H9 (cell line): ENCODE results near the gene ACSF3. TPM values are rescaled to one million over a fixed set of nuclear protein-coding genes. Genes with fewer than 3 reads are reported as not detected.

Source experiments
- DNase-seq: peaks from one replicate; pipeline ENCODE4 v3.0.0-alpha.2; 2017
- H2AFZ ChIP-seq: one replicate; pipeline ENCODE4 v1.6.1; 2013; ENCODE audit warnings: mild to moderate bottlenecking, low read length, control low read depth, moderate library complexity
- H2AK5ac ChIP-seq: 2 replicates; pipeline ENCODE4 v1.6.1; 2013; ENCODE audit warnings: low read length, control low read depth, mixed read lengths; ENCODE audit not compliant: insufficient read length
- H2BK120ac ChIP-seq: one replicate; pipeline ENCODE4 v1.6.1; 2013; ENCODE audit warnings: low read depth, mild to moderate bottlenecking, low read length, control low read depth, inconsistent platforms; ENCODE audit not compliant: poor library complexity, severe bottlenecking
- H2BK12ac ChIP-seq: 2 replicates; pipeline ENCODE4 v1.6.1; 2013; ENCODE audit warnings: low read length, control low read depth, mixed read lengths, low read depth; ENCODE audit not compliant: insufficient read length
- H2BK15ac ChIP-seq: 2 replicates; pipeline ENCODE4 v1.6.1; 2013; ENCODE audit warnings: low read depth, low read length, control low read depth
- H2BK20ac ChIP-seq: one replicate; pipeline ENCODE4 v1.6.1; 2013; ENCODE audit warnings: low read depth, mild to moderate bottlenecking, low read length, control low read depth, inconsistent platforms; ENCODE audit not compliant: poor library complexity, severe bottlenecking
- H2BK5ac ChIP-seq: 2 replicates; pipeline ENCODE4 v1.6.1; 2013; ENCODE audit warnings: low read length, control low read depth, mixed read lengths; ENCODE audit not compliant: insufficient read length
- H3K14ac ChIP-seq: 2 replicates; pipeline ENCODE4 v1.6.1; 2013; ENCODE audit warnings: low read length, control low read depth; ENCODE audit not compliant: insufficient read depth
- H3K18ac ChIP-seq: 2 replicates; pipeline ENCODE4 v1.6.1; 2013; ENCODE audit warnings: low read depth, mild to moderate bottlenecking, mixed read lengths, low read length, control low read depth; ENCODE audit not compliant: insufficient read length
- H3K23ac ChIP-seq: 2 replicates; pipeline ENCODE4 v1.6.1; 2013; ENCODE audit warnings: low read length, control low read depth, mixed read lengths, low read depth; ENCODE audit not compliant: insufficient read length
- H3K23me2 ChIP-seq: 2 replicates; pipeline ENCODE4 v1.6.1; 2013; ENCODE audit warnings: low read depth, mild to moderate bottlenecking, mixed read lengths, low read length, control low read depth; ENCODE audit not compliant: insufficient read length, poor library complexity, severe bottlenecking
- H3K27ac ChIP-seq: 2 replicates; pipeline ENCODE4 v1.5.1; 2013; ENCODE audit warnings: low read length, control low read depth, mixed read lengths, low read depth; ENCODE audit not compliant: insufficient read length
- H3K27me3 ChIP-seq: 2 replicates; pipeline ENCODE4 v1.6.1; 2013; ENCODE audit warnings: low read length, control low read depth, inconsistent platforms; ENCODE audit not compliant: insufficient read depth
- H3K4ac ChIP-seq: 2 replicates; pipeline ENCODE4 v1.6.1; 2013; ENCODE audit warnings: low read depth, mild to moderate bottlenecking, control low read depth, inconsistent platforms, low read length, moderate library complexity
- H3K4me1 ChIP-seq: 2 replicates; pipeline ENCODE4 v1.6.1; 2013; ENCODE audit warnings: low read length, control low read depth, inconsistent platforms; ENCODE audit not compliant: insufficient read depth
- H3K4me2 ChIP-seq: 2 replicates; pipeline ENCODE4 v1.6.1; 2013; ENCODE audit warnings: low read length, control low read depth, mixed read lengths; ENCODE audit not compliant: insufficient read length, insufficient read depth
- H3K56ac ChIP-seq: 2 replicates; pipeline ENCODE4 v1.6.1; 2013; ENCODE audit warnings: low read depth, mild to moderate bottlenecking, mixed read lengths, low read length, control low read depth; ENCODE audit not compliant: insufficient read length
- H3K79me1 ChIP-seq: 2 replicates; pipeline ENCODE4 v1.6.1; 2013; ENCODE audit warnings: low read depth, mild to moderate bottlenecking, moderate library complexity, low read length, control low read depth, inconsistent platforms; ENCODE audit not compliant: insufficient read depth, poor library complexity, severe bottlenecking
- H3K79me2 ChIP-seq: 2 replicates; pipeline ENCODE4 v1.6.1; 2013; ENCODE audit warnings: low read length, control low read depth, inconsistent platforms; ENCODE audit not compliant: insufficient read depth
- H3K9ac ChIP-seq: 2 replicates; pipeline ENCODE4 v1.6.1; 2013; ENCODE audit warnings: low read length, control low read depth, mixed read lengths; ENCODE audit not compliant: insufficient read length; ENCODE audit errors: extremely low read depth
- H3K9me3 ChIP-seq: one replicate; pipeline ENCODE4 v1.6.1; 2013; ENCODE audit warnings: low read depth, low read length, inconsistent platforms; ENCODE audit not compliant: control insufficient read depth
- H3T11ph ChIP-seq: one replicate; pipeline ENCODE4 v1.6.1; 2013; ENCODE audit warnings: mild to moderate bottlenecking, low read length, control low read depth, inconsistent platforms
- H4K20me1 ChIP-seq: one replicate; pipeline ENCODE4 v1.6.1; 2013; ENCODE audit not compliant: control insufficient read depth, insufficient read length, insufficient read depth
- H4K5ac ChIP-seq: 2 replicates; pipeline ENCODE4 v1.6.1; 2013; ENCODE audit warnings: low read depth, mild to moderate bottlenecking, mixed read lengths, low read length, control low read depth; ENCODE audit not compliant: insufficient read length
- H4K8ac ChIP-seq: replicated peaks from 2 replicates; pipeline ENCODE4 v1.6.1; 2013; ENCODE audit warnings: low read length, control low read depth, mixed read lengths, low read depth; ENCODE audit not compliant: insufficient read length
- H4K91ac ChIP-seq: 2 replicates; pipeline ENCODE4 v1.6.1; 2013; ENCODE audit warnings: low read depth, mild to moderate bottlenecking, moderate library complexity, mixed read lengths, low read length, control low read depth; ENCODE audit not compliant: insufficient read length
- H3K27ac Mint-ChIP-seq, 3 experiments: 2 replicates in 2 of 3; 3 replicates in 1 of 3; pipeline ENCODE4 v1.8.0; 2020 to 2021; ENCODE audit warnings: mixed read lengths in 3 of 3, mild to moderate bottlenecking in 1 of 3, moderate library complexity in 1 of 3
- H3K27me3 Mint-ChIP-seq: 2 replicates; pipeline ENCODE4 v1.8.0; 2021; ENCODE audit warnings: low read depth, mild to moderate bottlenecking, moderate library complexity, mixed read lengths
- H3K36me3 Mint-ChIP-seq, 3 experiments: 2 replicates in 2 of 3; 3 replicates in 1 of 3; pipeline ENCODE4 v1.8.0; 2020 to 2021; ENCODE audit warnings: low read depth in 3 of 3, mixed read lengths in 3 of 3; ENCODE audit not compliant: insufficient read depth in 1 of 3
- H3K4me1 Mint-ChIP-seq, 2 experiments: 2 replicates each; pipeline ENCODE4 v1.8.0; 2020; ENCODE audit warnings: mixed read lengths in 2 of 2
- H3K4me3 Mint-ChIP-seq, 2 experiments: 2 replicates in 1 of 2; 3 replicates in 1 of 2; pipeline ENCODE4 v1.8.0; 2020 to 2021; ENCODE audit warnings: mild to moderate bottlenecking in 2 of 2, mixed read lengths in 2 of 2, moderate library complexity in 1 of 2
- H3K9me3 Mint-ChIP-seq, 2 experiments: 2 replicates in 1 of 2; 3 replicates in 1 of 2; pipeline ENCODE4 v1.8.0; 2020; ENCODE audit warnings: mild to moderate bottlenecking in 2 of 2, mixed read lengths in 2 of 2, moderate library complexity in 1 of 2
- WGBS: extraction: QIAGEN DNeasy Blood & Tissue Kit; methylation state at CpG from one replicate; pipeline ENCODE4 v1.1.7; 2013; ENCODE audit warnings: missing lambda C conversion rate, low lambda C conversion rate, mixed read lengths; ENCODE audit not compliant: insufficient read length; ENCODE audit errors: extremely low coverage; 5-methylcytosine and 5-hydroxymethylcytosine counted together
- total RNA-seq: library from RNA; stranded (reverse); gene quantifications from 2 replicates; pipeline ENCODE4 v1.2.1, GENCODE V29; 2021
- TF ChIP-seq, protein P1 (sequence below): fragments of 200-600 bp; sonication (generic); conservative IDR thresholded peaks from 3 replicates; pipeline ENCODE4 v1.8.0; 2021; ENCODE audit warnings: antibody characterized with exemption, mild to moderate bottlenecking

ACSF3 gene
- total RNA-seq, 1 experiment from 2014 or later = 31.3 TPM

DNA sequence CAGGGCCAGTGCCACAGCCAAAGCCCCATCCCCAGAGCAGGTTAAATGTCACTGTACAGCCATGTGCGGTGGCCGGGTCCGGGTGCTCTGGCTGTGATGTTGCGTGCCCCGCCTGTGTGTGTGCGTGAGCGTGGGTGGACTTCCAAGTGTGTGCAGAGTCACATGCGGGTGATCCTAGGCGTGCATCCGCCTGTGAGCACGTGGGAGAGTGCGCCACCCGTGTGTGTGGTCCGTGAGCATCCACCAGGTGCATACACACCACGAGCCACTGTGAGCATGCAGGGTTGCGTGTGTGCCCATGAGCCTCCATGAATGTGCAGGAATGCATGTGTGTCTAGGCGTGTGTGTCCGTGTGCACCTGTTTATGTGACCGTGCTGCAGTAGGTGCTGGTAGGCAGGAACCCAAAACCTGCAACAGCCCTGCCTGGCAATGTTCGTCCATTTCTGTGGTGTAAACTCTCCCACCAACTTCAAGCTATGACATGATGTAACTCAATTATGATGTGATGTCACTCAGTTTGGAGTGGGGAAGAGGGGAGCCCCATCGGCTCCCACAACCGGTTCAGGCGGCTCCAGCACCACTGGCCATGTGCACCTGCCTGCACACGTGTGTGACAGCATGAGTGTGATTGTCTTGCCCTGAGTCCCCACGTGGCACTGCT lies 37.6 kb upstream of the ACSF3 start:
- no peak overlapping the region for H3K27ac Mint-ChIP-seq
- H3K79me1 ChIP-seq = no peaks in the 10 kb centered on the region
- no peak overlapping the region for H3K4ac ChIP-seq

More for the DNA sequence above, 37.6 kb upstream of the ACSF3 start:
- Histone ChIP-seq H3K4me1 (no peaks in the 10 kb centered on the region), H4K20me1 (no peaks in the 10 kb centered on the region), H3K23ac (no peak overlapping the region), H2BK5ac (no peak overlapping the region), H2BK20ac (no peak overlapping the region), H4K5ac (no peak overlapping the region), H3K18ac (no peak overlapping the region), H3K27me3 (no peaks in the 10 kb centered on the region), H3K14ac (no peak overlapping the region), H3T11ph (no peak overlapping the region), H3K23me2 (no peaks in the 10 kb centered on the region), H3K56ac (no peak overlapping the region), H3K4me2 (no peak overlapping the region), H3K27ac (no peak overlapping the region), H2BK120ac (no peak overlapping the region), H2BK12ac (no peak overlapping the region), H2AK5ac (no peak overlapping the region), H2AFZ (no peak overlapping the region), H3K9ac (no peak overlapping the region), H3K9me3 (no peaks in the 10 kb centered on the region), H2BK15ac (no peak overlapping the region), H3K79me2 (no peaks in the 10 kb centered on the region), H4K8ac (no peak overlapping the region), H4K91ac (no peak overlapping the region)
- H3K4me3 Mint-ChIP-seq = no peak overlapping the region
- no CpG with 5 or more reads among the region's 25 CpGs for WGBS
- H3K27me3 Mint-ChIP-seq = peaks cover 5% of the 10 kb centered on the region; the same call in 1 of the 2 replicates
- no peak for DNase-seq
- H3K36me3 Mint-ChIP-seq = no peaks in the 10 kb centered on the region
- H3K9me3 Mint-ChIP-seq = peaks cover 2% of the 10 kb centered on the region in 2 experiments; a peak in 2 of 5 replicates
- TF ChIP-seq, protein P1, sequence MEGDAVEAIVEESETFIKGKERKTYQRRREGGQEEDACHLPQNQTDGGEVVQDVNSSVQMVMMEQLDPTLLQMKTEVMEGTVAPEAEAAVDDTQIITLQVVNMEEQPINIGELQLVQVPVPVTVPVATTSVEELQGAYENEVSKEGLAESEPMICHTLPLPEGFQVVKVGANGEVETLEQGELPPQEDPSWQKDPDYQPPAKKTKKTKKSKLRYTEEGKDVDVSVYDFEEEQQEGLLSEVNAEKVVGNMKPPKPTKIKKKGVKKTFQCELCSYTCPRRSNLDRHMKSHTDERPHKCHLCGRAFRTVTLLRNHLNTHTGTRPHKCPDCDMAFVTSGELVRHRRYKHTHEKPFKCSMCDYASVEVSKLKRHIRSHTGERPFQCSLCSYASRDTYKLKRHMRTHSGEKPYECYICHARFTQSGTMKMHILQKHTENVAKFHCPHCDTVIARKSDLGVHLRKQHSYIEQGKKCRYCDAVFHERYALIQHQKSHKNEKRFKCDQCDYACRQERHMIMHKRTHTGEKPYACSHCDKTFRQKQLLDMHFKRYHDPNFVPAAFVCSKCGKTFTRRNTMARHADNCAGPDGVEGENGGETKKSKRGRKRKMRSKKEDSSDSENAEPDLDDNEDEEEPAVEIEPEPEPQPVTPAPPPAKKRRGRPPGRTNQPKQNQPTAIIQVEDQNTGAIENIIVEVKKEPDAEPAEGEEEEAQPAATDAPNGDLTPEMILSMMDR = no peak
- no peaks in the 10 kb centered on the region for H3K4me1 Mint-ChIP-seq
